Measurements from ENCODE around the gene FBXO11. TPM values are rescaled to one million over a fixed set of nuclear protein-coding genes. Genes with fewer than 3 reads are reported as not detected.

The FBXO11 gene
- total and polyA plus RNA-seq, 2 of the 4 experiments (the other 2 are of a cell fraction): 27.1 to 29.6 TPM

DNA sequence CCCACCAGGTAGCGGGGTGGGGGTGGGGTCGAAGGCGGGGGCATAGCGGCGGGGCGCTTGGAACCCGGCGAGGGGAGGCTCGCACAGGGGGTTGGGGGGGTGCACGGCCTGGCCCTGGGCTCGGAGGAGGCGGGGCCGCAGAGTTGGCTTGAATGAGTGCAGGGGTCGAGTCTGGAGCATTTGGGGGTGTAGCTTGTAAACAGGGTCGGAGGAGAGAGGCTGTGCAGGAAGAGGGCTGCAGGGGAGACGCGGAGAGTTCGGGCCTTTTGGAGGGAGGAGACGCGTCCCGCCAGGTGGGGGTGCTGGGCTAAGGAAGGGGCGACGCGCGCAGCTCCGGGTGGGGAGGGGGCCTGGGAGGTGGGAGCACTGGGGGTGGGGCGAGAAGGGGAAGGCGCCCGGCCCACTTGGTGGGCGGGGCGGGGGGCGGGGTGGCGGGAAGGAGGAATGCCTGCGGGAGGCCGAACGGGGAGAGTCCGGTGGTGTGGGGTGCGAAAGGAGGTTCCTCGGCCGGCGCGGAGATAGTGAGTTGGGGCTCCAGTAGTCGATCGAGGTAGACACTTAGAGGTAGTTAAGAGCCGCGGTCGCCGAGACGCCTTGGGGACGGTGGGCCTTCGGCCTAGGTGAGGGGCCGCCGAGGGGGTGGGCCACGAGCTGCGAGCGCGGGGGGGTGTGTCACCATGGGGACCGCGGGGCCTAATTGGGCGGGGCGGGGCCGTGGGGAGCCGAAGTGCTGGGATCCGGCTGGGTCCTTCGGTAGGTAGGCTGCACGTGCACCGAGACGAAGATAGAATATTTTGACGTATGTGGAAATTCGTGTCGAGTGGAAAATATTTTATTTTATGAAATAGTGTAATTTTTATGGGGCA, 122.6 kb downstream of the FBXO11 start:
- Histone ChIP-seq H2AK9ac (replicated peaks; ENCODE audit: low read depth, low read length, poor library complexity) (peak overlapping the region; percentile 92), H3K79me1 (ENCODE audit: low read depth in 1 of 2, low read length in 2 of 2) (peaks cover 7 to 35% of the 10 kb centered on the region in 2 experiments), H3K27me3 (ENCODE audit: control insufficient read depth, insufficient read depth, low read length) (no peaks in the 10 kb centered on the region), H2BK120ac (ENCODE audit: low read depth, low read length) (no peak overlapping the region), H4K20me1 (ENCODE audit: insufficient read depth, low read length) (peaks cover 43% of the 10 kb centered on the region), H3K18ac (ENCODE audit: low read depth, low read length) (no peak overlapping the region), H3K4me1 (ENCODE audit: control insufficient read depth, insufficient read depth, low read length) (peaks cover 4% of the 10 kb centered on the region), H2BK20ac (ENCODE audit: low read depth, low read length) (no peak overlapping the region), H2AK5ac (ENCODE audit: low read depth, low read length) (no peak overlapping the region), H3K27ac (ENCODE audit: insufficient read depth, low read length) (peak overlapping the region; percentile 86), H2BK5ac (ENCODE audit: low read depth, low read length, poor library complexity, severe bottlenecking) (peak overlapping the region; percentile 70), H2BK15ac (ENCODE audit: low read depth, low read length) (no peak overlapping the region), H3K56ac (ENCODE audit: extremely low read depth, insufficient read depth, low read length) (no peak overlapping the region), H3K4me3 (ENCODE audit: insufficient read depth, low read depth, low read length) (peak overlapping the region; percentile 94), H3K4ac (ENCODE audit: low read depth, low read length) (no peak overlapping the region), H3K9ac (ENCODE audit: low read depth, low read length) (peak overlapping the region; percentile 81), H3K9me3 (ENCODE audit: control insufficient read depth, insufficient read depth, low read length) (no peaks in the 10 kb centered on the region), H3K36me3 (ENCODE audit: control insufficient read depth, insufficient read depth, low read length) (no peaks in the 10 kb centered on the region), H4K91ac (ENCODE audit: insufficient read depth, low read depth, low read length) (no peak overlapping the region), H3K23ac (ENCODE audit: low read depth, low read length) (peak overlapping the region; percentile 22; the same call in 1 of the 2 replicates), H4K8ac (ENCODE audit: low read depth in 2 of 2, low read length in 2 of 2) (no peak overlapping the region; a peak in 1 of 4 replicates), H3K9me1 (ENCODE audit: insufficient read depth, low read length) (peaks cover 8% of the 10 kb centered on the region; the same call in 1 of the 2 replicates), H3K4me2 (ENCODE audit: low read depth, low read length) (peak overlapping the region; percentile 84), H3K14ac (replicated peaks; ENCODE audit: low read depth, low read length) (no peak overlapping the region), H2AFZ (replicated peaks; ENCODE audit: low read length, poor library complexity) (peak overlapping the region; percentile 95), H4K5ac (ENCODE audit: low read depth, low read length) (no peak overlapping the region)
- peak; percentile 32 for DNase-seq
- POLR2A ChIA-PET (ENCODE audit: unreplicated experiment): interaction anchor here (0.7 kb wide), 1 partner anchor 687 kb away, joined by 8 read pairs; no protein-coding TSS in a partner anchor
- in situ Hi-C loops (cut with MboI; ENCODE audit: low sequenced_read_pairs) (no loop called here), dilution Hi-C loops (cut with HindIII; ENCODE audit: low sequenced_read_pairs, unreplicated experiment) (no loop called here), intact Hi-C loops (cut with micrococcal nuclease) (loop anchor here (5.0 kb wide), 1 partner anchor 324 kb away; no protein-coding TSS in a partner anchor)
- ATAC-seq (ENCODE audit: low read depth): peak; percentile 40
- WGBS, 2 experiments (ENCODE audit: extremely low coverage in 2 of 2, insufficient read length in 1 of 2): 1% methylated on average over 31 of the region's 71 CpGs; no CpG with 5 or more reads in 1 of the 2 experiments
- TF ChIP-seq RAD21 (IDR thresholded peaks at IDR 0.05; ENCODE audit: low read length) (no peak), MAFK (IDR thresholded peaks at IDR 0.05; ENCODE audit: low read depth, low read length) (no peak), MAZ (IDR thresholded peaks at IDR 0.05; ENCODE audit: borderline replicate concordance, low read depth, low read length) (no peak; the same call in none of the 2 replicates), FOS (IDR thresholded peaks at IDR 0.05; ENCODE audit: low read depth, low read length) (no peak), BHLHE40 (IDR thresholded peaks at IDR 0.05; ENCODE audit: low read depth, low read length) (peak; percentile 61), NFE2L2 (IDR thresholded peaks at IDR 0.05; ENCODE audit: low read depth, low read length) (no peak), SMC3 (IDR thresholded peaks at IDR 0.05; ENCODE audit: low read depth, low read length) (no peak), CHD1 (IDR thresholded peaks at IDR 0.05; ENCODE audit: low read depth, low read length) (no peak), POLR2A (IDR thresholded peaks at IDR 0.05; ENCODE audit: low read depth, low read length) (no peak), MXI1 (IDR thresholded peaks at IDR 0.05; ENCODE audit: borderline replicate concordance, low read depth, low read length) (0 out of 2 replicates have a peak, but pooled peaks have one; percentile 44), RFX5 (IDR thresholded peaks at IDR 0.05; ENCODE audit: low read depth, low read length) (no peak)
- TF ChIP-seq, protein P1, sequence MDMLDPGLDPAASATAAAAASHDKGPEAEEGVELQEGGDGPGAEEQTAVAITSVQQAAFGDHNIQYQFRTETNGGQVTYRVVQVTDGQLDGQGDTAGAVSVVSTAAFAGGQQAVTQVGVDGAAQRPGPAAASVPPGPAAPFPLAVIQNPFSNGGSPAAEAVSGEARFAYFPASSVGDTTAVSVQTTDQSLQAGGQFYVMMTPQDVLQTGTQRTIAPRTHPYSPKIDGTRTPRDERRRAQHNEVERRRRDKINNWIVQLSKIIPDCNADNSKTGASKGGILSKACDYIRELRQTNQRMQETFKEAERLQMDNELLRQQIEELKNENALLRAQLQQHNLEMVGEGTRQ (IDR thresholded peaks at IDR 0.05; ENCODE audit: low read depth, low read length): no peak
- CTCF ChIA-PET: interaction anchor here (0.6 to 1.4 kb wide), 3 partner anchors 16 to 395 kb away, joined by 3 to 7 read pairs (median 4); no protein-coding TSS in a partner anchor
- no TSS peak for BruUV-seq (replicated peaks)
